ENCODE data around the gene DENND2C. TPM values are rescaled to one million over a fixed set of nuclear protein-coding genes. Genes with fewer than 3 reads are reported as not detected.
A peak's percentile ranks its signal among the peaks of the same experiment; 100 is the strongest.

The DENND2C gene
- total and polyA plus RNA-seq, 2 of the 13 experiments (the other 11 are each of a cell fraction or from before 2014, with no cell fraction given) = 0.08 to 0.33 TPM

DNA sequence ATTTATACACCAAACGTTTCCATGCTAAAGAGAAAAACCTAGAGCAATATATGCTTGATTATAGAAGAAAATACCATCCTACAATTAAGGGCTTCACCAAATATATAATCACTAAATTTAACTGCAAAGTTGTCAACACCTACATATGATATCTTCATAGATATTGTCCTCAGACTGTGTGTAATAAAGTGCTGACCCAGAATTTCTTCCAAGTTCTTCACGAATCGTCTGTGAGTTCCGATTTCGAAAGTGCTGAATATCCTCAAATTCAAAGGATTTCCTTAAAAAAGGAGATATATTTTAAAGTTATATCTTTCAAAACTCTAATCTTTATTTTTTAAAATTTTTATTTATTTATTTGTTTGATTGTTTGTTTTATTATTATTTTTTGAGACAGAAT is 46.5 kb downstream of the DENND2C start:
- intact Hi-C loops (cut with micrococcal nuclease; ENCODE audit: unreplicated experiment) (no loop called here), in situ Hi-C loops (cut with HindIII; ENCODE audit: extremely low pct_ligation_motif_present, low pct_unique_long_range_greater_than_20kb) (no loop called here)
- H3K27me3 ChIP-seq (ENCODE audit: control insufficient read depth in 1 of 2, insufficient read depth in 2 of 2, low read length in 2 of 2) = no peaks in the 10 kb centered on the region
- H2AFZ ChIP-seq (ENCODE audit: low read length) = no peak overlapping the region
- POLR2A ChIA-PET = no interaction called here
- H3K79me2 ChIP-seq (ENCODE audit: insufficient read depth, low read length) = no peaks in the 10 kb centered on the region
- H3K9ac ChIP-seq (ENCODE audit: insufficient read depth, low read depth, low read length) = no peak overlapping the region
- TF ChIP-seq MAFF (IDR thresholded peaks at IDR 0.05; ENCODE audit: low read depth, low read length) (peak; percentile 36; the same call in 1 of the 2 replicates), MAFK (conservative IDR thresholded peaks at IDR 0.05 in 1 of 2, IDR thresholded peaks at IDR 0.05 in 1 of 2; ENCODE audit: low read length in 2 of 2) (peak; percentile 16 to 62; a peak in 2 of 4 replicates), TCF12 (IDR thresholded peaks at IDR 0.05) (no peak), TCF12 (CRISPR knock-in tag; IDR thresholded peaks at IDR 0.05) (no peak), ONECUT2 (CRISPR knock-in tag; IDR thresholded peaks at IDR 0.05) (no peak)
- H3K4me2 ChIP-seq (ENCODE audit: low read depth, low read length) = no peak overlapping the region
- no peak for ATAC-seq
- FAIRE-seq = no peak
- no peaks in the 10 kb centered on the region for H3K9me3 ChIP-seq (ENCODE audit: low read length)
- no peaks in the 10 kb centered on the region for H3K4me1 ChIP-seq (ENCODE audit: insufficient read depth, low read length)
- CTCF ChIA-PET (ENCODE audit: low intra/inter-chr PET ratio, low total read pairs) = no interaction called here
- no peaks in the 10 kb centered on the region for H3K36me3 ChIP-seq (replicated peaks in 1 of 2; ENCODE audit: control insufficient read depth in 1 of 2, insufficient read depth in 2 of 2, low read length in 2 of 2)
- no TSS peak for BruUV-seq (replicated peaks)
- H4K20me1 ChIP-seq (ENCODE audit: insufficient read depth, low read length) = no peaks in the 10 kb centered on the region
- H3K27ac ChIP-seq (ENCODE audit: extremely low read length, insufficient read depth, low read length) = no peak overlapping the region
- no peak for DNase-seq (ENCODE audit: low spot score)
- no peak overlapping the region for H3K4me3 ChIP-seq (replicated peaks in 1 of 3; ENCODE audit: insufficient read depth in 1 of 3, low read depth in 2 of 3, low read length in 3 of 3)
- 80% methylated on average over 5 of the region's 5 CpGs for WGBS (ENCODE audit: low lambda C conversion rate)

DNA sequence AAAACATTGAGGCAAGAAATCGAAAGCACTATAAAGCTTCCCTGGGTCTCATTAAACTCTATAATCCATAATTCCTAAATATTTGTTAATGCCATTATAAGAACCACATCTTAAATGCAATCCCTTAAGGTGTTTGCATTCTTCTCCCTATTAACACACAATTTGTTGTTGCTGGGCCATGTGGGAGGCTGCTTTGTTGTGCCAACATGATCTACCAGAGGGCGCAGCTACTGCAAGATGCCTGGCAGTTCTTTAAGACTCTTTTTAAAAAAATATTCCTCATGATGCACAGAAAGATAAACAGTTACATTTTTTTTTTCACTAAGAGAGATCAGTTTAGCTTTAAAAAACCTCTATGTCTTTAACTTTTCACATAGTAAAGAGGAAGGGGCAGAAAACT is 49.4 kb downstream of the DENND2C start:
- no TSS peak for BruUV-seq (replicated peaks)
- intact Hi-C loops (cut with micrococcal nuclease; ENCODE audit: unreplicated experiment) (no loop called here), in situ Hi-C loops (cut with HindIII; ENCODE audit: extremely low pct_ligation_motif_present, low pct_unique_long_range_greater_than_20kb) (no loop called here)
- DNase-seq (ENCODE audit: low spot score) = no peak
- no peaks in the 10 kb centered on the region for H4K20me1 ChIP-seq (ENCODE audit: insufficient read depth, low read length)
- no peak overlapping the region for H3K9ac ChIP-seq (ENCODE audit: insufficient read depth, low read depth, low read length)
- no peak for ATAC-seq
- no peak for FAIRE-seq
- H3K27ac ChIP-seq (ENCODE audit: extremely low read length, insufficient read depth, low read length) = no peak overlapping the region
- H3K4me2 ChIP-seq (ENCODE audit: low read depth, low read length) = no peak overlapping the region
- H3K36me3 ChIP-seq (replicated peaks in 1 of 2; ENCODE audit: control insufficient read depth in 1 of 2, insufficient read depth in 2 of 2, low read length in 2 of 2) = no peaks in the 10 kb centered on the region
- H3K4me1 ChIP-seq (ENCODE audit: insufficient read depth, low read length) = no peaks in the 10 kb centered on the region
- no peaks in the 10 kb centered on the region for H3K27me3 ChIP-seq (ENCODE audit: control insufficient read depth in 1 of 2, insufficient read depth in 2 of 2, low read length in 2 of 2)
- H3K9me3 ChIP-seq (ENCODE audit: low read length) = no peaks in the 10 kb centered on the region
- ChIA-PET CTCF (ENCODE audit: low intra/inter-chr PET ratio, low total read pairs) (no interaction called here), POLR2A (no interaction called here)
- no peak overlapping the region for H3K4me3 ChIP-seq (replicated peaks in 1 of 3; ENCODE audit: insufficient read depth in 1 of 3, low read depth in 2 of 3, low read length in 3 of 3)
- H3K79me2 ChIP-seq (ENCODE audit: insufficient read depth, low read length) = no peaks in the 10 kb centered on the region
- H2AFZ ChIP-seq (ENCODE audit: low read length) = no peak overlapping the region
- WGBS (ENCODE audit: low lambda C conversion rate) = 59% methylated on average over 2 of the region's 2 CpGs
- no peak for TF ChIP-seq FOXC1 (CRISPR knock-in tag; IDR thresholded peaks at IDR 0.05; ENCODE audit: borderline replicate concordance)
- no peak for TF ChIP-seq ZNF552 (CRISPR knock-in tag; IDR thresholded peaks at IDR 0.05; ENCODE audit: borderline replicate concordance)
- TF ChIP-seq, protein P1, sequence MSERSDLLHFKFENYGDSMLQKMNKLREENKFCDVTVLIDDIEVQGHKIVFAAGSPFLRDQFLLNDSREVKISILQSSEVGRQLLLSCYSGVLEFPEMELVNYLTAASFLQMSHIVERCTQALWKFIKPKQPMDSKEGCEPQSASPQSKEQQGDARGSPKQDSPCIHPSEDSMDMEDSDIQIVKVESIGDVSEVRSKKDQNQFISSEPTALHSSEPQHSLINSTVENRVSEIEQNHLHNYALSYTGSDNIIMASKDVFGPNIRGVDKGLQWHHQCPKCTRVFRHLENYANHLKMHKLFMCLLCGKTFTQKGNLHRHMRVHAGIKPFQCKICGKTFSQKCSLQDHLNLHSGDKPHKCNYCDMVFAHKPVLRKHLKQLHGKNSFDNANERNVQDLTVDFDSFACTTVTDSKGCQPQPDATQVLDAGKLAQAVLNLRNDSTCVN (CRISPR knock-in tag; IDR thresholded peaks at IDR 0.05; ENCODE audit: borderline replicate concordance) = no peak
- TF ChIP-seq, protein P2, sequence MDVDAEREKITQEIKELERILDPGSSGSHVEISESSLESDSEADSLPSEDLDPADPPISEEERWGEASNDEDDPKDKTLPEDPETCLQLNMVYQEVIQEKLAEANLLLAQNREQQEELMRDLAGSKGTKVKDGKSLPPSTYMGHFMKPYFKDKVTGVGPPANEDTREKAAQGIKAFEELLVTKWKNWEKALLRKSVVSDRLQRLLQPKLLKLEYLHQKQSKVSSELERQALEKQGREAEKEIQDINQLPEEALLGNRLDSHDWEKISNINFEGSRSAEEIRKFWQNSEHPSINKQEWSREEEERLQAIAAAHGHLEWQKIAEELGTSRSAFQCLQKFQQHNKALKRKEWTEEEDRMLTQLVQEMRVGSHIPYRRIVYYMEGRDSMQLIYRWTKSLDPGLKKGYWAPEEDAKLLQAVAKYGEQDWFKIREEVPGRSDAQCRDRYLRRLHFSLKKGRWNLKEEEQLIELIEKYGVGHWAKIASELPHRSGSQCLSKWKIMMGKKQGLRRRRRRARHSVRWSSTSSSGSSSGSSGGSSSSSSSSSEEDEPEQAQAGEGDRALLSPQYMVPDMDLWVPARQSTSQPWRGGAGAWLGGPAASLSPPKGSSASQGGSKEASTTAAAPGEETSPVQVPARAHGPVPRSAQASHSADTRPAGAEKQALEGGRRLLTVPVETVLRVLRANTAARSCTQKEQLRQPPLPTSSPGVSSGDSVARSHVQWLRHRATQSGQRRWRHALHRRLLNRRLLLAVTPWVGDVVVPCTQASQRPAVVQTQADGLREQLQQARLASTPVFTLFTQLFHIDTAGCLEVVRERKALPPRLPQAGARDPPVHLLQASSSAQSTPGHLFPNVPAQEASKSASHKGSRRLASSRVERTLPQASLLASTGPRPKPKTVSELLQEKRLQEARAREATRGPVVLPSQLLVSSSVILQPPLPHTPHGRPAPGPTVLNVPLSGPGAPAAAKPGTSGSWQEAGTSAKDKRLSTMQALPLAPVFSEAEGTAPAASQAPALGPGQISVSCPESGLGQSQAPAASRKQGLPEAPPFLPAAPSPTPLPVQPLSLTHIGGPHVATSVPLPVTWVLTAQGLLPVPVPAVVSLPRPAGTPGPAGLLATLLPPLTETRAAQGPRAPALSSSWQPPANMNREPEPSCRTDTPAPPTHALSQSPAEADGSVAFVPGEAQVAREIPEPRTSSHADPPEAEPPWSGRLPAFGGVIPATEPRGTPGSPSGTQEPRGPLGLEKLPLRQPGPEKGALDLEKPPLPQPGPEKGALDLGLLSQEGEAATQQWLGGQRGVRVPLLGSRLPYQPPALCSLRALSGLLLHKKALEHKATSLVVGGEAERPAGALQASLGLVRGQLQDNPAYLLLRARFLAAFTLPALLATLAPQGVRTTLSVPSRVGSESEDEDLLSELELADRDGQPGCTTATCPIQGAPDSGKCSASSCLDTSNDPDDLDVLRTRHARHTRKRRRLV (CRISPR knock-in tag; IDR thresholded peaks at IDR 0.05) = no peak
- TF ChIP-seq, protein P3, sequence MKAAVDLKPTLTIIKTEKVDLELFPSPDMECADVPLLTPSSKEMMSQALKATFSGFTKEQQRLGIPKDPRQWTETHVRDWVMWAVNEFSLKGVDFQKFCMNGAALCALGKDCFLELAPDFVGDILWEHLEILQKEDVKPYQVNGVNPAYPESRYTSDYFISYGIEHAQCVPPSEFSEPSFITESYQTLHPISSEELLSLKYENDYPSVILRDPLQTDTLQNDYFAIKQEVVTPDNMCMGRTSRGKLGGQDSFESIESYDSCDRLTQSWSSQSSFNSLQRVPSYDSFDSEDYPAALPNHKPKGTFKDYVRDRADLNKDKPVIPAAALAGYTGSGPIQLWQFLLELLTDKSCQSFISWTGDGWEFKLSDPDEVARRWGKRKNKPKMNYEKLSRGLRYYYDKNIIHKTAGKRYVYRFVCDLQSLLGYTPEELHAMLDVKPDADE (CRISPR knock-in tag; IDR thresholded peaks at IDR 0.05) = no peak
- TF ChIP-seq TCF7L2 (IDR thresholded peaks at IDR 0.05; ENCODE audit: low read depth, low read length) = no peak
- TF ChIP-seq ZNF678 (CRISPR knock-in tag; IDR thresholded peaks at IDR 0.05) = no peak
- no peak for TF ChIP-seq ZNF207 (IDR thresholded peaks at IDR 0.05; ENCODE audit: borderline replicate concordance)
